Hepatocyte (in vitro differentiated cells): ENCODE measurements around the gene TMEM185B.

ENCODE experiments used
- EZH2 ChIP-seq: fragments of 200-600 bp; sonication (generic); IDR thresholded peaks from 2 replicates; pipeline ENCODE4 v1.6.1; 2016; ENCODE audit warnings: antibody characterized with exemption, mild to moderate bottlenecking, borderline replicate concordance
- TF ChIP-seq, protein P1 (sequence below): fragments of 200-600 bp; sonication (generic); IDR thresholded peaks from 2 replicates; pipeline ENCODE4 v1.5.1; 2016; ENCODE audit warnings: antibody characterized with exemption, mild to moderate bottlenecking; ENCODE audit not compliant: poor library complexity

DNA sequence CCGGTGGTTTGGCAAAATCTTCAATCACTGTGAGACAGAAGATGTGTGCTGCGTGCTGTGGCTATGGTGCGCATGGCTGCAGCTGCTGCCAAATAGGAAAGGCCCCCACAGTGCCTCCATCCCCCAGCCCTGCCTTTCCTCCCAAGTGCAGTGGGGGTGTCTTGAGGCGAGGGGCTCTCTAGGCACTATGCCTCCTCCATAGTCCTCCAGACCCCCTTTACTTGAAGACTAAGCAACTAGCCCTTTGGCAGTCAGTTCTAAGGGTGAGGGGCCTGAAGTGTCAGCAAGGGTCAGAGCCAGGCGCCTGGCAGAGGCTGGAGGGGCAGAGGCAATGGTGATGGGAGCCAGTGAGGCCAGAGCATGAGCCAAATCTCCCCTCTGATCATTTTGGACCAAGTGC, 13.6 kb upstream of the TMEM185B start:
- TF ChIP-seq EZH2 = no peak
- TF ChIP-seq, protein P1, sequence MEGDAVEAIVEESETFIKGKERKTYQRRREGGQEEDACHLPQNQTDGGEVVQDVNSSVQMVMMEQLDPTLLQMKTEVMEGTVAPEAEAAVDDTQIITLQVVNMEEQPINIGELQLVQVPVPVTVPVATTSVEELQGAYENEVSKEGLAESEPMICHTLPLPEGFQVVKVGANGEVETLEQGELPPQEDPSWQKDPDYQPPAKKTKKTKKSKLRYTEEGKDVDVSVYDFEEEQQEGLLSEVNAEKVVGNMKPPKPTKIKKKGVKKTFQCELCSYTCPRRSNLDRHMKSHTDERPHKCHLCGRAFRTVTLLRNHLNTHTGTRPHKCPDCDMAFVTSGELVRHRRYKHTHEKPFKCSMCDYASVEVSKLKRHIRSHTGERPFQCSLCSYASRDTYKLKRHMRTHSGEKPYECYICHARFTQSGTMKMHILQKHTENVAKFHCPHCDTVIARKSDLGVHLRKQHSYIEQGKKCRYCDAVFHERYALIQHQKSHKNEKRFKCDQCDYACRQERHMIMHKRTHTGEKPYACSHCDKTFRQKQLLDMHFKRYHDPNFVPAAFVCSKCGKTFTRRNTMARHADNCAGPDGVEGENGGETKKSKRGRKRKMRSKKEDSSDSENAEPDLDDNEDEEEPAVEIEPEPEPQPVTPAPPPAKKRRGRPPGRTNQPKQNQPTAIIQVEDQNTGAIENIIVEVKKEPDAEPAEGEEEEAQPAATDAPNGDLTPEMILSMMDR = no peak
